H1 (cell line): Measurements from ENCODE around the gene CABP1. TPM values are rescaled to one million over a fixed set of nuclear protein-coding genes. Genes with fewer than 3 reads are reported as not detected.
A peak's percentile ranks its signal among the peaks of the same experiment; 100 is the strongest.

ENCODE experiments used
- CTCF ChIA-PET: fragments of 300-600 bp; sonication (Branson Sonifier 250); formaldehyde crosslinking; loops from one replicate; lab custom pipeline; 2021; ENCODE audit not compliant: partially characterized antibody; lab: Charles Lee
- POLR2A ChIA-PET: fragments of 300-600 bp; sonication (Branson Sonifier 250); formaldehyde crosslinking; loops from one replicate; lab custom pipeline; 2021; ENCODE audit warnings: inconsistent platforms; ENCODE audit not compliant: partially characterized antibody; lab: Charles Lee
- DNase-seq, 2 experiments: peaks; one replicate each; pipeline versions ENCODE4 v3.0.0 to v3.0.0-alpha.2; 2010 to 2022; ENCODE audit warnings: low spot score in 2 of 2, low read depth in 1 of 2, mixed read lengths in 1 of 2
- FAIRE-seq: peaks from 2 replicates; lab custom pipeline; 2011; peaks lifted over from hg19 to GRCh38; lab: Jason Lieb, UNC
- H2AFZ ChIP-seq: 2 replicates; pipeline ENCODE4 v1.8.1; 2012; ENCODE audit warnings: low read length, inconsistent platforms
- H2AK5ac ChIP-seq: 2 replicates; pipeline ENCODE4 v1.6.1; 2013; ENCODE audit warnings: low read depth, low read length
- H2BK120ac ChIP-seq: replicated peaks from 2 replicates; pipeline ENCODE3; 2013; ENCODE audit warnings: low read depth, low read length, inconsistent platforms
- H2BK12ac ChIP-seq: 2 replicates; pipeline ENCODE4 v1.6.1; 2013; ENCODE audit warnings: low read depth, low read length
- H2BK15ac ChIP-seq: 2 replicates; pipeline ENCODE4 v1.6.1; 2013; ENCODE audit warnings: low read length
- H2BK20ac ChIP-seq: 2 replicates; pipeline ENCODE4 v1.6.1; 2013; ENCODE audit warnings: low read length
- H2BK5ac ChIP-seq: 2 replicates; pipeline ENCODE4 v1.6.1; 2013; ENCODE audit warnings: low read depth, low read length
- H3K14ac ChIP-seq: 2 replicates; pipeline ENCODE4 v1.6.1; 2013; ENCODE audit warnings: inconsistent platforms; ENCODE audit not compliant: insufficient read length
- H3K18ac ChIP-seq: 2 replicates; pipeline ENCODE4 v1.6.1; 2013; ENCODE audit warnings: low read length; ENCODE audit errors: extremely low read depth
- H3K23ac ChIP-seq: 2 replicates; pipeline ENCODE4 v1.6.1; 2013; ENCODE audit warnings: inconsistent platforms; ENCODE audit not compliant: insufficient read length
- H3K23me2 ChIP-seq: 2 replicates; pipeline ENCODE4 v1.6.1; 2013; ENCODE audit warnings: low read depth, low read length
- H3K27ac ChIP-seq: 2 replicates; pipeline ENCODE4 v1.6.1; 2011; ENCODE audit warnings: low read depth, low read length, inconsistent platforms
- H3K27me3 ChIP-seq, 4 experiments: replicated peaks in 1 of 4; 1 replicate in 1 of 4; 2 replicates in 3 of 4; pipeline versions ENCODE4 v1.6.1 to v1.8.1; 2011 to 2013; ENCODE audit warnings: low read length in 3 of 4, mild to moderate bottlenecking in 3 of 4, inconsistent platforms in 2 of 4, mixed read lengths in 2 of 4, moderate library complexity in 1 of 4; ENCODE audit not compliant: control insufficient read depth in 3 of 4, insufficient read depth in 3 of 4; ENCODE audit errors: extremely low read depth in 1 of 4
- H3K36me3 ChIP-seq, 4 experiments: 2 replicates each; pipeline versions ENCODE4 v1.6.1 to v1.8.1; 2011 to 2013; ENCODE audit warnings: mild to moderate bottlenecking in 4 of 4, low read length in 3 of 4, moderate library complexity in 2 of 4, control low read depth in 1 of 4, inconsistent platforms in 1 of 4; ENCODE audit not compliant: insufficient read depth in 4 of 4, control insufficient read depth in 2 of 4
- H3K4ac ChIP-seq: replicated peaks from 2 replicates; pipeline ENCODE3; 2013; ENCODE audit warnings: low read length, low read depth, mixed read lengths, inconsistent platforms; ENCODE audit not compliant: insufficient read length
- H3K4me1 ChIP-seq, 4 experiments: replicated peaks in 1 of 4; 1 replicate in 1 of 4; 2 replicates in 3 of 4; pipeline versions ENCODE4 v1.6.1 to v1.8.1; 2011 to 2013; ENCODE audit warnings: low read length in 3 of 4, inconsistent platforms in 2 of 4, mixed read lengths in 1 of 4; ENCODE audit not compliant: insufficient read depth in 4 of 4, control insufficient read depth in 3 of 4
- H3K4me2 ChIP-seq, 2 experiments: 2 replicates each; pipeline versions ENCODE4 v1.6.1 to v1.8.1; 2011 to 2013; ENCODE audit warnings: low read depth in 2 of 2, low read length in 2 of 2, control low read depth in 1 of 2, inconsistent platforms in 1 of 2, mild to moderate bottlenecking in 1 of 2; ENCODE audit not compliant: insufficient read depth in 1 of 2
- H3K4me3 ChIP-seq, 4 experiments: fragments of 200-600, 300-600 bp in 1 of 4; sonication (generic), shearing (Covaris generic), sonication (Bioruptor Twin) in 1 of 4; 2 replicates each; pipeline versions ENCODE4 v1.5.1 to v1.8.1; 2011 to 2016; ENCODE audit warnings: low read length in 4 of 4, low read depth in 3 of 4, control low read depth in 2 of 4, inconsistent platforms in 2 of 4, mild to moderate bottlenecking in 2 of 4, mixed read lengths in 1 of 4, moderate library complexity in 1 of 4; ENCODE audit not compliant: insufficient read depth in 2 of 4; ENCODE audit errors: extremely low read depth in 1 of 4
- H3K56ac ChIP-seq: replicated peaks from 2 replicates; pipeline ENCODE3; 2013; ENCODE audit warnings: low read depth, mild to moderate bottlenecking, mixed read lengths, low read length, inconsistent platforms; ENCODE audit not compliant: insufficient read length
- H3K79me1 ChIP-seq: 2 replicates; pipeline ENCODE4 v1.6.1; 2013; ENCODE audit warnings: low read depth, low read length, control low read depth
- H3K79me2 ChIP-seq, 2 experiments: 2 replicates each; pipeline versions ENCODE4 v1.6.1 to v1.8.1; 2012 to 2013; ENCODE audit warnings: low read length in 2 of 2, mild to moderate bottlenecking in 2 of 2, inconsistent platforms in 1 of 2; ENCODE audit not compliant: insufficient read depth in 2 of 2, control insufficient read depth in 1 of 2
- H3K9ac ChIP-seq, 4 experiments: replicated peaks in 1 of 4; 1 replicate in 1 of 4; 2 replicates in 3 of 4; pipeline versions ENCODE4 v1.6.1 to v1.8.1; 2011 to 2013; ENCODE audit warnings: low read depth in 3 of 4, low read length in 3 of 4, control low read depth in 2 of 4, mild to moderate bottlenecking in 2 of 4, moderate library complexity in 2 of 4, inconsistent platforms in 1 of 4; ENCODE audit errors: extremely low read depth in 1 of 4
- H3K9me3 ChIP-seq, 2 experiments: 2 replicates each; pipeline versions ENCODE4 v1.6.1 to v1.8.1; 2012 to 2013; ENCODE audit warnings: mild to moderate bottlenecking in 2 of 2, moderate library complexity in 2 of 2, control low read depth in 1 of 2, inconsistent platforms in 1 of 2, low read depth in 1 of 2, low read length in 1 of 2, mixed read lengths in 1 of 2; ENCODE audit not compliant: insufficient read depth in 2 of 2
- H4K20me1 ChIP-seq, 2 experiments: replicated peaks in 1 of 2; 2 replicates each; pipeline versions ENCODE3 to v1.8.1; 2011 to 2013; ENCODE audit warnings: inconsistent platforms in 2 of 2, low read length in 2 of 2, mild to moderate bottlenecking in 1 of 2; ENCODE audit not compliant: insufficient read depth in 2 of 2, control insufficient read depth in 1 of 2
- H4K5ac ChIP-seq: 2 replicates; pipeline ENCODE4 v1.6.1; 2013; ENCODE audit warnings: low read length, low read depth, mixed read lengths, inconsistent platforms; ENCODE audit not compliant: insufficient read length
- H4K8ac ChIP-seq: 2 replicates; pipeline ENCODE4 v1.8.0; 2013; ENCODE audit warnings: mild to moderate bottlenecking, moderate library complexity, low read length, inconsistent platforms; ENCODE audit not compliant: insufficient read depth; ENCODE audit errors: extremely low read depth
- H4K91ac ChIP-seq: replicated peaks from 2 replicates; pipeline ENCODE3; 2013; ENCODE audit warnings: low read length, mixed read lengths, inconsistent platforms; ENCODE audit not compliant: insufficient read length
- BCL11A ChIP-seq, 2 experiments: IDR thresholded peaks; one replicate each; pipeline ENCODE4 v1.6.1; 2011; ENCODE audit warnings: low read depth in 2 of 2, low read length in 2 of 2, mild to moderate bottlenecking in 2 of 2
- CBX8 ChIP-seq: fragments of 300-800, 300-1000 bp; sonication (generic); IDR thresholded peaks from 2 replicates; pipeline ENCODE4 v1.7.1; 2016; ENCODE audit warnings: low read depth, low read length, borderline replicate concordance
- CHD1 ChIP-seq: IDR thresholded peaks from 2 replicates; pipeline ENCODE4 v1.6.1; 2012; ENCODE audit warnings: low read depth, low read length, improper control_type of control experiment
- HDAC2 ChIP-seq, 2 experiments: fragments of 300-600 bp in 1 of 2; sonication (generic) in 1 of 2; IDR thresholded peaks; 2 replicates each; pipeline ENCODE4 v1.6.1; 2011 to 2012; ENCODE audit warnings: low read depth in 2 of 2, low read length in 2 of 2, mild to moderate bottlenecking in 2 of 2, moderate library complexity in 2 of 2, borderline replicate concordance in 1 of 2, inconsistent platforms in 1 of 2
- RBBP5 ChIP-seq: IDR thresholded peaks from 2 replicates; pipeline ENCODE4 v1.7.1; 2012; ENCODE audit warnings: low read depth, mild to moderate bottlenecking, inconsistent platforms, low read length, moderate library complexity, borderline replicate concordance
- SIN3A ChIP-seq, 2 experiments: IDR thresholded peaks in 1 of 2; conservative IDR thresholded peaks in 1 of 2; 2 replicates each; pipeline ENCODE4 v1.6.1; 2011 to 2012; ENCODE audit warnings: low read length in 2 of 2, improper control_type of control experiment in 1 of 2, low read depth in 1 of 2, mild to moderate bottlenecking in 1 of 2
- TAF7 ChIP-seq: optimal IDR thresholded peaks from 2 replicates; pipeline ENCODE3; 2011; ENCODE audit warnings: low read depth, mild to moderate bottlenecking, inconsistent platforms, low read length, moderate library complexity, borderline replicate concordance
- TBP ChIP-seq: IDR thresholded peaks from 2 replicates; pipeline ENCODE4 v1.6.1; 2011; ENCODE audit warnings: low read depth, low read length, improper control_type of control experiment
- WGBS, 2 experiments: shearing (Covaris generic) in 1 of 2; methylation state at CpG; one replicate each; pipeline versions ENCODE4 v1.1.6 to v1.1.7; 2013 to 2015; ENCODE audit warnings: low lambda C conversion rate in 2 of 2, mixed read lengths in 2 of 2, inconsistent platforms in 1 of 2, low coverage in 1 of 2, missing lambda C conversion rate in 1 of 2; ENCODE audit not compliant: insufficient replicate concordance in 2 of 2, insufficient coverage in 1 of 2, insufficient read length in 1 of 2; ENCODE audit errors: extremely low coverage in 1 of 2, missing lambda C conversion rate in 1 of 2; 5-methylcytosine and 5-hydroxymethylcytosine counted together
- polyA plus RNA-seq, 7 experiments: library from polyadenylated mRNA; depleted of rRNA in 3 of 7; stranded (reverse) in 5 of 7; unstranded in 2 of 7; fragments of >200 nt in 5 of 7; fragments of 200-250 nt in 2 of 7; gene quantifications; 1 replicate in 5 of 7; 2 replicates in 1 of 7; 4 replicates in 1 of 7; pipeline versions ENCODE4 v1.2.1 to v1.2.3, GENCODE V29; 2011 to 2013; ENCODE audit warnings: missing spikeins in 2 of 7, mixed read lengths in 2 of 7
- total RNA-seq: library from RNA; stranded (reverse); fragmentation: NEBNext Ultra II Directional; extraction: Animal tissue kit (Norgen Biotek cat#: 25700); gene quantifications from 2 replicates; pipeline ENCODE4 v1.2.1, GENCODE V29; 2021
- TF ChIP-seq, protein P1 (sequence below), 3 experiments: IDR thresholded peaks; 1 replicate in 2 of 3; 2 replicates in 1 of 3; pipeline versions ENCODE4 v1.5.1 to v1.6.1; 2011; ENCODE audit warnings: low read length in 3 of 3, mild to moderate bottlenecking in 3 of 3, inconsistent platforms in 2 of 3, low read depth in 1 of 3, moderate library complexity in 1 of 3; ENCODE audit not compliant: insufficient read depth in 1 of 3; ENCODE audit errors: control extremely low read depth in 1 of 3

CABP1 gene
- total and polyA plus RNA-seq, 2 of the 8 experiments (the other 6 are each of a cell fraction or from before 2014, with no cell fraction given), result 3.9 to 7.4 TPM

DNA sequence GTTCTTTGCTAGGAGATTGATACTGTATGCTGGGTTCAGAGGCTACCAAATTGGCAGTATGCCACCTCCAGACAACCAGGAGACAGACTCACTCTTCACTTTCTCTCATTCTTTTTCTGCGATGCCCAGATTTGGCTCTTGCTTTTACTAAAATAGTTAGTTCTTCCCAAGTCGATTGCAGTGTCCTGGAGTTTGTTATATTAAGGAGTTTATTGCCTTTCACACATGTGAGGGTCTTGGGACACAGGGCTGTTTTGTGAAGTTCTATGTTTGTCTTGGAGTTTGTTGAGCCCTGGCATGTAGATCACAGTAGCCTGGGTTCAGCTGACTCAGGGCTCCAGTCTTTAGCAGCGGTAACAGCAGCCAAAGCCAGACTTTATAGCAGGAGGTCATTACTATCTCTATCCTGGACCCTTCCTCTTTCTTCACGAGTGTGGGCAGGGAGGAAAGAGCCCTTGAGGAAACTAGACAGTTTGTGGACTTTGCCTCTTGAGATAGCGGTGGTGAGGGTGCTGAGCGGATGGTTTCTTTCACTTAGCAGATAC lies 48.2 kb downstream of the CABP1 start:
- H3K79me1 ChIP-seq, result peaks cover 9% of the 10 kb centered on the region; the same call in 1 of the 2 replicates
- H4K5ac ChIP-seq, result no peak overlapping the region
- no peak overlapping the region for H2AFZ ChIP-seq
- peak overlapping the region in 2 of 4 experiments; percentile 60 to 69; a peak in 2 of 7 replicates for H3K9ac ChIP-seq
- peaks cover 5 to 15% (median 11%) of the 10 kb centered on the region in 4 experiments; a peak in 5 of 7 replicates for H3K4me1 ChIP-seq
- peak overlapping the region; percentile 17 for H3K56ac ChIP-seq
- POLR2A ChIA-PET, result interaction anchor here (0.7 to 4.5 kb wide), 8 partner anchors 11 to 397 kb away, joined by 3 to 28 read pairs (median 4); partner anchors contain the start of gene POP5
- DNase-seq (no peak), FAIRE-seq (no peak)
- H4K20me1 ChIP-seq, result peaks cover 15 to 20% of the 10 kb centered on the region in 2 experiments
- no peak overlapping the region for H2AK5ac ChIP-seq
- H4K8ac ChIP-seq, result no peak overlapping the region
- CTCF ChIA-PET, result interaction anchor here (0.6 to 10.4 kb wide), 9 partner anchors 14 to 284 kb away, joined by 3 to 87 read pairs (median 4); no protein-coding TSS in a partner anchor
- H3K27me3 ChIP-seq, result no peaks in the 10 kb centered on the region
- 50% methylated on average over 6 of the region's 6 CpGs; no CpG with 5 or more reads in 1 of the 2 experiments for WGBS, 2 experiments
- peak overlapping the region; percentile 74 to 93 (median 90) for H3K4me3 ChIP-seq
- no peak overlapping the region for H3K18ac ChIP-seq
- H3K23ac ChIP-seq, result no peak overlapping the region
- peaks cover 16% of the 10 kb centered on the region for H3K23me2 ChIP-seq
- H3K27ac ChIP-seq, result no peak overlapping the region
- H2BK12ac ChIP-seq, result no peak overlapping the region
- H4K91ac ChIP-seq, result no peak overlapping the region
- no peak overlapping the region for H3K14ac ChIP-seq
- H2BK5ac ChIP-seq, result no peak overlapping the region
- peak overlapping the region; percentile 87 to 96 for H3K4me2 ChIP-seq
- no peak overlapping the region for H2BK120ac ChIP-seq
- H3K4ac ChIP-seq, result no peak overlapping the region
- H3K36me3 ChIP-seq, result no peaks in the 10 kb centered on the region
- no peak overlapping the region for H2BK15ac ChIP-seq
- H3K9me3 ChIP-seq, result no peaks in the 10 kb centered on the region
- H2BK20ac ChIP-seq, result no peak overlapping the region
- peaks cover 43 to 65% of the 10 kb centered on the region in 2 experiments for H3K79me2 ChIP-seq
- TF ChIP-seq TBP (no peak), CHD1 (no peak), SIN3A (conservative IDR thresholded peaks at IDR 0.05 in 1 of 2, IDR thresholded peaks at IDR 0.05 in 1 of 2; ENCODE audit: low read depth in 1 of 2, low read length in 2 of 2) (no peak), RBBP5 (no peak), HDAC2 (IDR thresholded peaks at IDR 0.05; ENCODE audit: borderline replicate concordance in 1 of 2, low read depth in 2 of 2, low read length in 2 of 2) (no peak), TAF7 (no peak), BCL11A (IDR thresholded peaks at IDR 0.05; ENCODE audit: low read depth in 2 of 2, low read length in 2 of 2) (no peak), CBX8 (no peak)
- TF ChIP-seq, protein P1, sequence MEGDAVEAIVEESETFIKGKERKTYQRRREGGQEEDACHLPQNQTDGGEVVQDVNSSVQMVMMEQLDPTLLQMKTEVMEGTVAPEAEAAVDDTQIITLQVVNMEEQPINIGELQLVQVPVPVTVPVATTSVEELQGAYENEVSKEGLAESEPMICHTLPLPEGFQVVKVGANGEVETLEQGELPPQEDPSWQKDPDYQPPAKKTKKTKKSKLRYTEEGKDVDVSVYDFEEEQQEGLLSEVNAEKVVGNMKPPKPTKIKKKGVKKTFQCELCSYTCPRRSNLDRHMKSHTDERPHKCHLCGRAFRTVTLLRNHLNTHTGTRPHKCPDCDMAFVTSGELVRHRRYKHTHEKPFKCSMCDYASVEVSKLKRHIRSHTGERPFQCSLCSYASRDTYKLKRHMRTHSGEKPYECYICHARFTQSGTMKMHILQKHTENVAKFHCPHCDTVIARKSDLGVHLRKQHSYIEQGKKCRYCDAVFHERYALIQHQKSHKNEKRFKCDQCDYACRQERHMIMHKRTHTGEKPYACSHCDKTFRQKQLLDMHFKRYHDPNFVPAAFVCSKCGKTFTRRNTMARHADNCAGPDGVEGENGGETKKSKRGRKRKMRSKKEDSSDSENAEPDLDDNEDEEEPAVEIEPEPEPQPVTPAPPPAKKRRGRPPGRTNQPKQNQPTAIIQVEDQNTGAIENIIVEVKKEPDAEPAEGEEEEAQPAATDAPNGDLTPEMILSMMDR (IDR thresholded peaks at IDR 0.05; ENCODE audit: control extremely low read depth in 1 of 3, insufficient read depth in 1 of 3, low read depth in 1 of 3, low read length in 3 of 3), result no peak
